GM12892 (cell line): ENCODE data around the gene PXMP4.

Source experiments
- POLR2AphosphoS5 ChIP-seq: IDR thresholded peaks from 2 replicates; pipeline ENCODE4 v1.6.1; 2011; ENCODE audit warnings: low read depth, low read length, control low read depth
- TAF1 ChIP-seq: IDR thresholded peaks from 2 replicates; pipeline ENCODE4 v1.6.1; 2011; ENCODE audit warnings: low read depth, mild to moderate bottlenecking, control low read depth, low read length, borderline replicate concordance

DNA sequence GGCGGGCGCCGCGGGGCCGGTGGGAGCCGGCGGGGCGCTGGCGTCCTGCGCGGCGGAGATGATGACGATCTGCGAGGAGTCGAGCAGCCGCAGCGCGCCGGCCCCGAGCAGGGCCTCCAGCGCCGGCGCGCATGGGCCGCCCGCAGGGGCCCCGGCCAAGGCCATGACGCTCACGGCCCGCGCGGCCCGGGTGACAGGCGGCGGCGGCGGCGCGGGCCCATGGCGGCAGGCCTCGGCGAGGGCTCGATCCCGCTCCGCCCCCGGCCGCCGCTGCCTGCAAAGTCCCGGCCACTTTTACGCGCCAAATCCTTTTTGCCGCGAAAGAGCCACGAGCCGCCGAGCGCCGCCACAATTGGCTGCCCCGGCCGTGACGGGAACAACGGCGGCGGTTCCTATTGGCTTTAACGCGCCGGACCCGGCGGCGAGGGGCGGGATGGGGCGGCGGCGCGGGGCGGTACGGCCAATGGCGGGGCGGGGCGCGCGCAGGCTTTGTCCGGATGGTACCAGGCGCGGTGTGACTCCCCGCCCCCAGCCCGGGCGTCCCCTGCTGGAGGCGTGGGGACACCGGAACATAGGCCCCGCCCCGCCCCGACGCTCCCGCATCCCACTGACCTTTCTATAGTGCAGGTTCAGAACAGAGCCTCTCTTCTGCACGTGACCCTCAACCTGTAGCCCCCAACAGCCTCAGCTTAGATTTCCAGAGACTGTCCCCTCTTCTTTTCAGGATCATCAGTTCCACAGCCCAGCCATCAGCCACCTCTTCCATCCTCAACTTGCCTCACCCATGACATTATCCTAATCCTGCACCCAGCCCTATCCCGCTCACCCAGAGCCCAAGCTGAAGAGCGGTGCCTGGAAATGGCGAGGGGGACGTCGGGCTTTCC lies 33.8 kb downstream of the PXMP4 start, which contains the start of gene E2F1:
- no peak for TF ChIP-seq POLR2AphosphoS5
- no peak for TF ChIP-seq TAF1
